ENCODE measurements around the gene HS6ST1.
"Not testable (repeated sequence)": the region's sequence is repeated elsewhere in the genome, so short reads cannot be mapped to it uniquely, and the experiment has no call there.

The HS6ST1 gene

DNA sequence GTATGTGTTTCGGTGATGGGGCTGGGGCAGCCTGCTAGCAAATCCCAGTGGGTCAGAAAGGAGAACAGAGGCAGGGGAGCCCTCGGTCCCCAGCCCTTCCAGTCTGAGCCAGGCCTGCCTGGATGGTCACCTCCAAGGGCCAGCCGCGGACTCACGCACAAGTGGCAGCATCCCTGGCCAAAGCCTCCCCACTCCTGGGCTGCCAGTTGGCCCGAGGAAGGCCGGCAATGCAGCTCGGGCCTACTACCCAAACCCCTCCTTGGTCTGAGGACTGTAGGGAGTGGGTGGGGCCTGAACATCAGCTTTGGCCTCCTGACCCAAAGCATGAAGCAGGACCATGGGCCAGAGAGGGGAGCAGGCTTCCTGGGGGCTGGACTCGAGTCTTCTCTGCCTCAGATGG is 51.5 kb downstream of the HS6ST1 start:
- not testable (repeated sequence) for DNase-seq

DNA sequence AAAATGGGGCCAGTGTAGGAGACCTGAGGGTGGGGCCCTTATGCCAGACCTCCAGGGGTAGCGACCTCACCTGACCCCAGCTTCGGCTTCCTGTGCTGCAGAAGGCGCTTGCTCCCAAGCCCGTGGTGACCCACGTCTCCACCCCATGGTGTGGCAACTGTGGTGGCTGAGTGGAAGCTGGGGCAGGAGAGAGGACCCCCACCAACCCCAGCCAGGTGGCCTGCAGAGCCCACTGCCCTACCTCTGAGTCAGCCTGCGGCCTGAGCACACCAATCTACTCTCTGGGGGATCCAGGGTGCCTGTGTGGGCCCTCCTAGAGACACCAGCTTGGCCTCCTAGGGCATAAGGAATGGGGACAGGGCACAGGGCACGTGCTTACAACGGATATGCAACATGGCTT is 52.2 kb downstream of the HS6ST1 start:
- not testable (repeated sequence) for DNase-seq

- not testable (repeated sequence) for DNase-seq
These were observed 53.1 kb downstream of the HS6ST1 start for GRCh38 chr2:128265608-128265993.

- DNase-seq: no peak
These were observed 53.6 kb downstream of the HS6ST1 start for GRCh38 chr2:128264881-128265607.

DNA sequence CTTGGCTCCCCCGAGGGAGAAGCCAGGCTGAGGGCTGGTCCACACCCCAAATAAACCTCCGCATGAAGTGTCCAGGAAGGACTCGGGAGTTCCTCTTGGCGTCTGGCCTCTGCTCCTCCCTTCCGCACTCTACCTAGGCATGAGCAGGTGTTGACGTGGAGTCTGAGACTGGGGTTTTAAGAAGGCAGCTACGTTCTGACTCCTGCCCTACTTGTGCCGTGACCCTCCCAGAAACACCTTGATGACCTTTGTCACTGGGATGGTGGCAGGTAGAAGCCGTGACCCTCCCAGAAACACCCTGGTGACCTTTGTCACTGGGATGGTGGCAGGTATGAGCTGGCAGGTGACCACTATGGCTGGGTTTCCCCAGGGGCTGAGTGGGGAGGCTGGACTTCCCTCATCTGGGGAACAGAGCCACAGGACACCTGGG is 54.8 kb downstream of the HS6ST1 start:
- no peak for DNase-seq

- DNase-seq: no peak
These were observed 56.1 kb downstream of the HS6ST1 start for GRCh38 chr2:128262315-128263253.

GRCh38 chr2:128261245-128262128 is 57.2 kb downstream of the HS6ST1 start:
- DNase-seq: no peak

DNA sequence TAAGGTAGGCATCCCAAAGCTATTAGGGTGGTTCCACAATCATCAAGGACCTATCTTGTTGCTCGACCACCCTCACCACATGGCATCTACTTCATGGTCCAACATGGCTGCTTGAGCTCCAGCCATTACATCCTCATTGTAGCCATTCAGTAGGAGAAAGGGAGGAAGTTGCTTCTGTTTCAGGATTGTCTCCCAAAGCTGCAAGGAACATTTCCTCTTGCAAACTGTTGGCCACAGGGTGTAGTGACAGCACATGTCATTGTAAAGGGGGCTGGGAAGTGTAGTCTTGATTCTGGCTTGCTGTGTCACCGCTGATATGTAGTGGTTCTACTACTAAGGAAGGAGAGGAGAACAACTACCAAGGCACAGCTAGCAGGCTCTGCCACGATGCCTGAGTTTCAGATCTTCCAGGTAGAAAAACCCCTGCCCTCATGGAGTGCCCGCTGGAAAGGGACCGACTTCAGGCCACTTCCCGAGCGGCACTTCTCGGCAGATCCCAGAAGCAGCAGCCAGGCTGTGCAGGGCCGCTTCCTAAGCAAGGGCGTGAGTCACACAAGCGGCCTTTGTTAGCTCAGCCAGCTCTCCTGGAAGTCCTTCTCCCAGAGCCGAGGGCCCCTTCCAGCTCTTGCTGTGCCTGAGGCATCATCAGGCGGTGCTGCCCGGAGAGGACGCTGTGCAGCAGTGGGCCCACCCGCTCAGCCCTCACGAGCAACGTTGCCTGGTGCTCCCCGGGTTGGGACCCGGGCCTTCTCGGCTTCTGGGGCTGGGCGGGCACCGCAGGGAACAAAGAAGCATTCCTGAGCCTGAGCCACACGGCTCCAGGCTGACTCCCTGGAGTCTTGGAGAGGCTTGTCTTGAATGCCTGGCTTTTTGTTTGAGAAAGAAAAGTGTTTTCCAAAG is 58.2 kb downstream of the HS6ST1 start:
- no peak for DNase-seq

GRCh38 chr2:128259585-128259984 is 59.1 kb downstream of the HS6ST1 start:
- no peak for DNase-seq

GRCh38 chr2:128258218-128258617 is 60.5 kb downstream of the HS6ST1 start:
- DNase-seq: no peak

GRCh38 chr2:128252501-128252900 is 66.2 kb downstream of the HS6ST1 start:
- DNase-seq: no peak

- not testable (repeated sequence) for DNase-seq
These were observed 66.6 kb downstream of the HS6ST1 start for GRCh38 chr2:128252086-128252485.

DNA sequence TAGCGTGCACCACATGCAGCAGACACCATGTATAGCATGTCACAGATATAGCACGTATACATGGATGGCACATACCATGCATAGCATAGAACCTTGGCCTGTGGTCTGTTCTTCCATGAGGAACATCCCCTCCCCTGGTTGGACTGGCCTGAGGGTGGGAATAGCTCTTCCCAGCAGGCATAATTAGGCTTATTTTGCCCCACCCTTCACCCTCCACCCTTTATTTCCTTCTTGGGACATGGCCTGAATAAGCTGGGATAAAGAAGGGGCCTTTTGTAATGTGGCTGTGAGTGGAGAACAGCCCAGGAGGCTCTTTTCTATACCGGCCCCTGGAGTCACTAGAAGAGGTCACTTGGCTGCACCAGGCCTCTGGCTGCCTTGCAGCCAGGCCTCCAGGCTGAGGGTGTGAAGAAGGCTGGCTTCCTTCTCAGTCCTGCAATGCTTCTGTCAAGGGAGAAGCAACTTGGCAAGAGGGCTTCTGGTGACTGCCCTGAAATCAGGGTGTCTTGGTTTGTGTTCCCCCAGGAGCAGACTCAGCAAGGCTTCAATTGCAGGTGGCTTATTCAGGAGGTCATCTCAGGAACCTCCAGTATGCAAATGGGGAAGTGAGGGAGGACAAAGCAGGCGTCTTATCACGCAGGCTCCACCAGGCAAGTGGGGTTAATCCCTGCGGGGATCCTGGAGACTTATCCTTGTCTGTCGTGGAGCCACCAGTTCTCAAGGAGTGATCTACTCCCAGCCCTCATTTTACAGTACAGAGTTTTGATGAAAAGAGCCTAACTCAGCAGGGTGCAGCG is 68.2 kb downstream of the HS6ST1 start:
- no peak for DNase-seq

GRCh38 chr2:128249555-128249954 is 69.1 kb downstream of the HS6ST1 start:
- no peak for DNase-seq

- no peak for DNase-seq
These were observed 72.9 kb downstream of the HS6ST1 start for GRCh38 chr2:128245813-128246212.

GRCh38 chr2:128241896-128242295 is 76.8 kb downstream of the HS6ST1 start:
- DNase-seq: no peak

DNA sequence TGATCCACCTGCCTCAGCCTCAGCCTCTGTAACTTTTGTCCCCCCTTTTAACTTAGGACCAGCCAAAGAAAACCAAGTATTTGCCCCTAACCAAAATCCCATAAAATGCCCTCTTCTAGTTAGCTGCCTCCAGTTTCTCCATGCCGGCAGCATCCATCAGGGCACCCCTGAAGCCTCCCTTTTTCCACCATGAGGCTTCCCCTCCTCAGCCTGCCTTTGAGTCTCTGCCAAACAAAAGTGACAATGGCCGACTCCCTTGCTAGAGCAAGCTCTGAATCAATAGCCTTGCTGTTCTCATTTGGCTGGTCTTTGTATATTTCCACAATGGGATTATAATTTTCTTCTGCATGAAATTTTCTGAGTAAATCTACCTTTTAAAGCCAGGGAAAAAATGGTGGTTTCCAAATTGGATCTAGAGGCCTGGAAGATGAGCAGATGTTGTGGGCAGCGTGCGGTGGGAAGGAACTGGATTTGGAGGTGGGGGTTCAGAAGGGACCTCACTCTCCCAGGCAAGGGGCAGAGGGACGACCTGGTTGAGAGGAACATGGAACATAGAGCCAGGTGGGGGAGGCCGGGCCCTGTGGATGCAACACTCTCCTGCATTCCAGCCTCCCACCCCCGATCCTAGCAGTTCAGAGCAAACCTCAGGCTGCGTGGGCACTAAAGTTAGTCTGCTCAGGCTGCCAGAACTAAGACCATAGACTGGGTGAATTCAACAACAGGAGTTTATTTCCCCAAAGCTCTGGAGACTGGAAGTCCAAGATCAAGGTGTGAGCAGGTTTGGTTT is 80.6 kb downstream of the HS6ST1 start:
- DNase-seq: no peak

DNA sequence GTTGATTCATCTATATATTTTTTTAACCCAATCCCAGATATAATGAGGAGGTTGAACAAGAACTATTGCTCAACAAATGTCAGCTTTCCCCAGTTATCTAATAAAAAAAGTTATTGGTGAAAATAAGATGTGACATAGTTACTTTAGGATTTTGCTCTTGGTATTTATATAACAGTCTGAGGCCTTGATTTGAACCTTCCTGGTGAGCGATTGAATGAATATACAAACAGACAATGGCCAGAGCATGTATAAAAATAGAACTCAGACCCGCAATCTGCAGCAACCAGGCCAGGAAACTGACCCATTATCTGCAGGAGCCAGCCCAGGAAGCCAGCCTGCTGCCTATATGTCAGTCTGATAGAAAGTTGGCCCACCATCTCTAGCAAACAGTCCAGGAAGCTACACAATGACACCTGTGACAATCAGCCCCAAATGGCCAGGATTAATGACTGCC is 81.6 kb downstream of the HS6ST1 start:
- DNase-seq: no peak

DNA sequence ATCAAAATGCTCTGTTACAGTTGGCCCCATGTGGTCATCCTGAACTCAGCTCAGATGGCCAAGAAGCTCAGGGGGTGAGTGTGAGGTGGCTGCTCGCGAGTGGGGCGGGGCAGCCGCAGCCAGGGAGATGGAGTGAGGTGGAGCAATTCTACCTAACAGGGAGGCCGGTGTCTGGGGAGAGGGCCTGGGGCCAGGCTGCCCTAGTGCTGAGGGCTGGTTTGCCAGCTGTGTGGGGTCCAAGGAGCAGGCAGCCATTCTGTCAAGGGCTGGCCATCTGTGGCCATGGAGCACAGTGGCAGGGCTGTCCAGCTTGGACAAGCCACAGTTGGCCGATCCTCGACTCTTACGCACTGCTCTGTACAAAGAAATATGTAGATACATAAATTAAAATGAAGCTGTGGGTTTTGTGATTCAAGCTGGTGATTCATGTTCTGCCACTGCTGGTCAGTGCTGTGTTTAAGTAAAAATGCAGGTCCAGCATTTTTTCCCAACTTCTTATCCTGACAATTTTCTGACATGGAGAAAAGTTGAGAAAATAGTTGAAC is 82.1 kb downstream of the HS6ST1 start:
- no peak for DNase-seq

- DNase-seq: no peak
These were observed 83.1 kb downstream of the HS6ST1 start for GRCh38 chr2:128235581-128235980.
